Uterus (tissue), 4 donors: ENCODE measurements around the gene NRXN3. TPM values are rescaled to one million over a fixed set of nuclear protein-coding genes. Genes with fewer than 3 reads are reported as not detected.

Source experiments
- DNase-seq, 2 donors: peaks; one replicate each; pipeline ENCODE4 v3.0.0-alpha.2; 2019 to 2020
- H3K27ac ChIP-seq, 2 donors: fragments of 200-600 bp; sonication (generic); 1 replicate in 1 of 2; 2 replicates in 1 of 2; pipeline ENCODE4 v1.5.1; 2016 to 2018
- H3K27me3 ChIP-seq, 2 donors: fragments of 200-600 bp; sonication (generic); one replicate each; pipeline ENCODE4 v1.5.1; 2018 to 2019; ENCODE audit warnings: control low read depth in 1 of 2
- H3K36me3 ChIP-seq, 2 donors: fragments of 200-600 bp; sonication (generic); one replicate each; pipeline ENCODE4 v1.5.1; 2019; ENCODE audit warnings: control low read depth in 1 of 2
- H3K4me1 ChIP-seq, 2 donors: fragments of 200-600 bp; sonication (generic); one replicate each; pipeline ENCODE4 v1.5.1; 2018 to 2019; ENCODE audit warnings: control low read depth in 1 of 2
- H3K4me3 ChIP-seq, 2 donors: fragments of 200-600 bp; sonication (generic); 1 replicate in 1 of 2; 2 replicates in 1 of 2; pipeline ENCODE4 v1.5.1; 2018 to 2019; ENCODE audit warnings: mild to moderate bottlenecking in 1 of 2
- H3K9me3 ChIP-seq, 2 donors: fragments of 200-600 bp; sonication (generic); one replicate each; pipeline ENCODE4 v1.5.1; 2019; ENCODE audit warnings: control low read depth in 1 of 2
- CTCF ChIP-seq, 4 experiments: fragments of 200-600 bp in 2 of 4; fragments of 450-650 bp in 2 of 4; sonication (generic) in 2 of 4; IDR thresholded peaks; one replicate each; pipeline ENCODE4 v1.5.1; 2016 to 2019; ENCODE audit warnings: antibody characterized with exemption in 4 of 4, mild to moderate bottlenecking in 2 of 4, moderate library complexity in 1 of 4
- POLR2A ChIP-seq, 2 donors: fragments of 450-650 bp; IDR thresholded peaks; one replicate each; pipeline ENCODE4 v1.6.1; 2016; ENCODE audit warnings: antibody characterized with exemption in 2 of 2, mild to moderate bottlenecking in 1 of 2, moderate library complexity in 1 of 2
- intact Hi-C: fragments of 100-400 bp; cut with DNase I; formaldehyde crosslinking; loops from one replicate; pipeline ENCODE4 v1.15.1; 2023; ENCODE audit warnings: low total_unique reads
- total RNA-seq, 4 donors: library from RNA; depleted of rRNA in 3 of 4; stranded (reverse); fragments of >200 nt in 3 of 4; gene quantifications; one replicate each; pipeline versions ENCODE4 v1.1.0 to v1.2.4, GENCODE V29; 2014 to 2023
- donor health status: DM: yes; HTN: yes; CAD: no.

Gene NRXN3
- total RNA-seq, 4 donors from 2014 or later, result 2.9 to 17.0 (median 4.4) TPM

GRCh38 chr14:78581229-78581628 is 411.1 kb downstream of the NRXN3 start:
- Histone ChIP-seq H3K4me1 (no peaks in the 10 kb centered on the region), H3K4me3 (no peak overlapping the region), H3K27ac (no peak overlapping the region), H3K9me3 (no peaks in the 10 kb centered on the region), H3K27me3 (no peaks in the 10 kb centered on the region), H3K36me3 (no peaks in the 10 kb centered on the region)
- intact Hi-C loops, result no loop called here
- no peak for DNase-seq
- TF ChIP-seq POLR2A (IDR thresholded peaks at IDR 0.05), result no peak
- TF ChIP-seq CTCF (IDR thresholded peaks at IDR 0.05), result no peak

- H3K4me1 ChIP-seq, result no peaks in the 10 kb centered on the region
Observed at GRCh38 chr14:78586681-78587080, 416.5 kb downstream of the NRXN3 start.

GRCh38 chr14:78588906-78589305 is 418.7 kb downstream of the NRXN3 start:
- Histone ChIP-seq H3K4me1 (no peaks in the 10 kb centered on the region), H3K27me3 (no peaks in the 10 kb centered on the region), H3K4me3 (no peak overlapping the region), H3K9me3 (no peaks in the 10 kb centered on the region), H3K27ac (no peak overlapping the region), H3K36me3 (no peaks in the 10 kb centered on the region)
- intact Hi-C loops, result no loop called here
- TF ChIP-seq POLR2A (IDR thresholded peaks at IDR 0.05) (no peak), CTCF (IDR thresholded peaks at IDR 0.05) (no peak)
- DNase-seq, result no peak

More at GRCh38 chr14:78586681-78587080, 416.5 kb downstream of the NRXN3 start:
- TF ChIP-seq CTCF (IDR thresholded peaks at IDR 0.05) (no peak), POLR2A (IDR thresholded peaks at IDR 0.05) (no peak)
- Histone ChIP-seq H3K27ac (no peak overlapping the region), H3K27me3 (no peaks in the 10 kb centered on the region), H3K4me3 (no peak overlapping the region), H3K9me3 (no peaks in the 10 kb centered on the region), H3K36me3 (no peaks in the 10 kb centered on the region)
- intact Hi-C loops, result no loop called here
- no peak for DNase-seq

GRCh38 chr14:78592616-78593219 is 422.5 kb downstream of the NRXN3 start:
- Histone ChIP-seq H3K9me3 (no peaks in the 10 kb centered on the region), H3K27ac (no peak overlapping the region), H3K36me3 (no peaks in the 10 kb centered on the region), H3K27me3 (no peaks in the 10 kb centered on the region), H3K4me3 (no peak overlapping the region), H3K4me1 (no peaks in the 10 kb centered on the region)
- DNase-seq, result no peak
- TF ChIP-seq CTCF (IDR thresholded peaks at IDR 0.05), result no peak
- intact Hi-C loops, result no loop called here

- intact Hi-C loops, result no loop called here
- Histone ChIP-seq H3K4me1 (no peaks in the 10 kb centered on the region), H3K9me3 (no peaks in the 10 kb centered on the region), H3K4me3 (no peak overlapping the region), H3K36me3 (no peaks in the 10 kb centered on the region), H3K27me3 (no peaks in the 10 kb centered on the region), H3K27ac (no peak overlapping the region)
- no peak for TF ChIP-seq POLR2A (IDR thresholded peaks at IDR 0.05)
- TF ChIP-seq CTCF (IDR thresholded peaks at IDR 0.05), result no peak
- no peak for DNase-seq
Observed at GRCh38 chr14:78593949-78594348, 423.8 kb downstream of the NRXN3 start.
